SK-N-MC (cell line): ENCODE results near the gene HNRNPC.
"Not testable (repeated sequence)": the region's sequence is repeated elsewhere in the genome, so short reads cannot be mapped to it uniquely, and the experiment has no call there.

ENCODE experiments used
- EZH2 ChIP-seq: fragments of 200-600 bp; sonication (generic); IDR thresholded peaks from one replicate; pipeline ENCODE4 v1.6.1; 2017; ENCODE audit warnings: antibody characterized with exemption
- FOXP2 ChIP-seq: optimal IDR thresholded peaks from 2 replicates; pipeline ENCODE3; 2011; ENCODE audit warnings: mild to moderate bottlenecking, moderate library complexity; ENCODE audit not compliant: insufficient read depth; ENCODE audit errors: extremely low read length, control extremely low read depth
- POLR2AphosphoS5 ChIP-seq: IDR thresholded peaks from 2 replicates; pipeline ENCODE4 v1.6.1; 2012; ENCODE audit warnings: mild to moderate bottlenecking, low read depth, low read length, borderline replicate concordance

- TF ChIP-seq EZH2, POLR2AphosphoS5, FOXP2: not testable (repeated sequence)
Observed at GRCh38 chr14:21212824-21213223, 56.4 kb downstream of the HNRNPC start.
